ENCODE data around the gene TPCN2.

TPCN2 gene

DNA sequence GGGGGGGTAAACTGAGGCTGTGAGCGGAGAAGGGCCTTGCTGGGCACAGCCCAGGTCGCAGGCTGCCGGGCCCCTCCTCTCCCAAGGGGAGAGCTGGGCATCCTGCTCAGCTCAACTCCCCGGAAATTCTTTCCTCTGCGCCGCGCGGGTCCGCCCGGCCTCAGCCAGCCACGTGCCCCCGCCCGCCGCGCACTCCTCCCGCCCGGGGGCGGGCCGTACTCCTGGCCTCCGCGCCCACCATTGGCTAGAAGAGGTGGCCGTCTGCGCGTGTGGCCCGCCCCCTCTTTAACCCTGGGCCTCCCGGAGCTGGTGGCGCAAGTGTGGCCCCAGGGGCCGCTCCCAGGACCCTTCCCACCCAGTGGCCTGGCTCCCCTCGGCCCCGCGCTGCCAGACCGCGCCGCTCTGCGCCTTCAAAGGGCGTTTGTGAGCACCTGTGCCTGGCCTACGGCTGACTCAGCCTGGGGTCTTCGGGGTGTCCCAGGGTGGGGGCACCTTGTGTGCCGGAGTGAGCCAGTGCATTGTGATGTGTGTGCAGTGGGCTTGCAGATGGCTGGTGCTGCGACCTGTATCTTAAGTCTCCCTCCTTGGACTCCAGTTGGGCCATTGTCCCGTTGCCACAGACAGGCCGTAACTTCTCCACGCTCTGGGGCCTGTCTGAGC, 37.6 kb upstream of the TPCN2 start:
- no peak for DNase-seq

DNA sequence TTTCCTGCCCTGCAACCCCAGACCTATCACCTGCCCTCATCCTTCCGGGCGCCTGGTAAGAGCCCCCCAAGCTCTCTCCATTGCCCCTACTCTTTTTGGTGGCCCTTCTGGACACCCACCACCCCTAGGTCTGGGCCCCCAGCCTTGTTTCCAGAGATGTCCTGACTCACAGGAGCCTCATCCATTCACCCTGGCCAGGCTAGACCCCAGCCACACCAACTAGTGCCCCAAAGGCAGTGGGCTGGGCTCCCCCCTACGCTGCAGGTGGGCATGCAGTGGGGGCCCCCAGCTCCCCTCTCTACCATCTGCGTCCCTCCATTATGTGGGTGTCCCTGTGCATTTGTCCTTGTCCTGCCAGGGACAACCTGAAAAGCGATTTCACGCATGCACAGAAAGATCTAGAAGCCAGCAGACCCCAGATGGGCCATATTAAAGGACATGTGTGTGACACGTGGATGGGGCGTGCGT, 37.1 kb upstream of the TPCN2 start:
- DNase-seq = no peak

DNA sequence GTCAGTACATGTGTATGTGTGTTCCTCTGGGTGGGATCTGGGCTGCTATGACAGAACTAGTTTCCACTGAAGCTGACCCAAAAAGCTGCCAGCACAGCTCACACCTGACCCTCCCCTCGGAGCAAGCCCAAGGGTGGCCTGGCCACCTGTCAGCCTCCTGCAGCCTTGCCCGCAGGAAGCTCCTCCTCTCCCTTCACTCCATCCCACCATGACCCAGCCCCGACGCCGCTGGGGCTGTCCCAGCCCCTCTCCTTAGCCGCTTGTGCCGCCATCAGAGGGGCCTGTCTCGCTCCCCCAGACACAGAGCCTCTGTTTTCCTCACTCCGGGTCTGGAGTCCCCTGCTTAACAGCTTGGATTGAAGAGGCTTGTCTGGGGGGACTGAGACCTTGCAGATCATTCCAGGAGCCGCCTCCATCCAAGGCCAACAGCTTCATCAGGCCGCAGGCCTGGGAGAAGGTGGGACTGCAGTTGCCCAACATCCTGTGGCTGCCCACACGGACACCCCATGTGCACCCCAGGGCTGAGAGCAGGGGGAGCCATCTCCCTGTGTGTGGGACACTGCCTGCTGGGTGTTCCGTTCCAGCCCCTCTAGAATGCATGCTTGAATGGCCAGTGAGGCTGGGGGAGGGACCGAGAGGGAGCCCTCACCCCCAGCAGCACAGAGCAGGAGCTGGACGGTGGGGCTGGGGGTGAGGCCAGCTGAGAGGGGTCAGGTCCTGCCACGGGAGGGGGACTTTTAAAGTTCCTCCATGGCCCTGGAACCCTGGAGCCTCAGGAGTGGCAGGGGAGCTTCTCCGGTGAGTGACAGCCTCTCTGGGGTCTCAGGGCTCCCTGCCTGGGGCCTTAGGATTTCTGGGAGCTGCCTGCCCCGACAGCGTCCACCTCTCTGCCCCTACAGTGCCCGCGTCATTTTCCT, 36.4 kb upstream of the TPCN2 start:
- DNase-seq = no peak

DNA sequence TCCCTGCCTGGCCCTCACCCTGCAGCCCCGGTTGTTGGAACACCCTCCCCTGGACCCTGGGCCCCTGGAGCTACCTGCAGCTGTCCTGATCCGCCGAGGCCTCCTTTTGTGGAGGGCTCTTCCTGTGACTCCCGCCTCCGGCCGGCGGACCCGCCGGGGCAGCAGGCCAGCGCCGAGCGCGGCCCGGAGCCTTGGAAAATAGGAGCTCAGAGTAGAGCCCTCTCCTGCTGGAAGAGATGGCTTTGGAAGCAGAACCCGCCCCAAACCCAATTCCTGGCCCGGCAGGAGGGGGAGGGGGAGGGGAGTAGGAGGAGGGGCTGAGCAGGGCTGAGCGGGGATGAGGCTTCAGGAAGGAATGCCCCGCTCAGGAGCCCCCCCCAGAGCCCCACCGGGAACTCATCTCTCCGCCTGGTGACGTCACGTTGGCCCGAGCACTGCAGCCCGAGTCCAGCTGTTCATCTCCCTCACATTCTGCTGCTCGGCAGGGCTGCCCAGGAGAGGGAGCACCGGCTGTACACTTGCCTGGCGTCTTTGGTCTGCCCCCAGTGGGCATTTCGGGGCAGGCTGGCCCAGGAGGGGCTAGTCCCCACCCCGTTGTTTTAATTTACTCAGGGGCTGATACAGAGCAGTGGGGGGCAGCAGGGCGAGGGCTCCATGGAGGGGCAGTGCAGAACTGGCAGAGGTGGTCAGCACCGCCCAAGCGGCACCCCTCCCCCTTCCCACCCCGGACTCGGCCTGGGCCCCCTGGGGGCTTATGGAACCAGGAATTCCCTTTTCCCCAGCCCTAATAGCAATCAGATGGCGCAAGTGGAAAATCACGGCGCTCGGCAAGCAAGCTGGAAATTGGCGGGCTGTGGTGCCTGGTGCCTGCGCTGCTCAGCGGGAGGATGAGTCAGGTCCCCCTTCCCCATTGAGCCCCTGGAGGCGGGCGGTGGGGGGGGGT, 35.5 kb upstream of the TPCN2 start, which contains the start of gene MRGPRF:
TSS of gene MRGPRF (minus strand) at position 238 of the 943 bp plus-strand sequence. CDS start 3,345 bp downstream, outside the sequence.
- no peak for DNase-seq

DNA sequence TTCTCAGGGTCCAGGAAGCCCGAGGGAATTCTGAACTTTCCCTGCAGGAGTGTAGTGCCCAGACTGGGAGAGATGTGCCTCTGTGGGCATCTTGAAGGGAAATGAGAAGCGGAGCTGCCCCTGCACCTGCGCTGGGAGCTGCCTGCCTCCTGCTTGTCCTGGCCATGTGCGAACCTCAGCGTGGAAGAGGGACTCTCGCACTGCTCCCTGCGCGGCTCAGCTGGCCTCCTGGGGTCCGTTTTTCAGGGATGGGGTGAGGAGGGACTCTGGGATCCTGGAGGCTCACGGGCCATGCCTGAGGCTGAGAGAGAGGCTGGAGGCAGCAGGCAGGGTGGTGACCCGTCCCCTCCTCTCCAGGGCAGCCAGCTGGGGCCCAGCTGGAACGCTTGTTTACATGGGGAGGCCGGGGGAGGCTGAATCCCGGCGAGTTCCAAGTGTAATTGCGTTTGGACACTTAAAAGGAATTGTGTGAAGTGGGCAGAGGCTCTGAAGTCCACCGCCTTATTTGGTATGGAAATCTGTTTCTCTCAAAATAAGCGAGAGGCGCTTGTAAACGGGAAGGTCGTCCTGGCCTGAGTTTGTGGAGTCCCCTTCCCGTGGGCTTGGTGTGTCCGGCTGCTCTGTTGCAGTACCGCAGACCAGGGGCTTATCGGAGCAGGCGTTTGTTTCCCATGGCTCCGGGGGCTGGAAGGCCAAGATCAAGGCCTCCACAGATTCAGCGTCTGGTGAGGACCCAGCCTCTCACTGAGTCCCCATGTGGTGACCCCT, 34.5 kb upstream of the TPCN2 start:
- DNase-seq = peak; percentile 41

DNA sequence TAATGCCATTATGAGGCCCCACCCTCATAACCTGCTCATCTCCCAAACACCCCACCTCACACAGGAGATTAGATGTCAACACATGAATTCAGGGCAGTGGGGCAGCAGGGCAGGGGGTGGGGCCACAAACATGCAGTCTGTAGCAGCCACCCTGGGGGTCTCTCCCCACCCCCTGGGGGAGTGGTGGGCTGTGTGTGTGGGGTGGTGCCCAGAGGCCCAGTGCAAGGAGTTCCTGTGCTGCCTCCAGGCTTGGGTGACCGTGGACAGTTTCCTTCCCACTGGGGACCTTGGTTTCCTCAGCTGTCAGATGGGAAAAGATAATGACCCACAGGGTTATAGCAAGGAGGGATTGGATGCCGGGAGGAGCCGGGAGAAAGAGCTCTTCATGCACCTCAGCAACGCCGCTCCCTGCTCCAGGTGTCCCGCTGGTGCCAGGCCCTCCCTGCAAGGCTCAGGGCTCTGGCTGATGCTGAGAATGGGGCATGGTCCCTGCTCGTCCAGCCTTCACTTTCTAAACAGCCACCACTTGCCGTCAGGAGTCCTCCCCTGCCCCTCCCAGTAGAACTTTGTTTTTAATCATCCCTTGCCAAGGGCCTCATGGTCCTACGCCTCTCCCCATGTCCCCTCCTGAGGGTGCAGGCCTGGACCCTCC, 33.7 kb upstream of the TPCN2 start:
- DNase-seq = no peak

DNA sequence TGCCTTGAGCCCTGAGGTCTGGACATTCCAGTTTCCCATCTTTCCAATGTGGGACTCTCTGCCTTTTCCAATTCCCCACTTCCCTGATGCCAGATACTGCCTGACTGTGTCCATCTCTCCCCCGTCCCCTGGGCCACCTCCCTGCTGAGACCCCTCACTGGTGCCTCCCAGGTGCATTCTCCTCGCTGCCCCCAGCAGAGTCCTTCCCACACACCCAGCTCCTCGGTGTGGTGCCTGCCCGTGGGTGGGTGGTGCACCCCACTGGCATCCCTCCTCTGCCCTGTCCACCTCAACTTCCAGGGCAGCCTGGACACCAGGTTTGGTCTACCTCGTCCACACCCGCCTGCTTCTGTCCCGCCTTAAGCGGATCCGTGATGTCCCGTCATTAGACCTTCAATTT, 30.8 kb upstream of the TPCN2 start:
- no peak for DNase-seq

DNA sequence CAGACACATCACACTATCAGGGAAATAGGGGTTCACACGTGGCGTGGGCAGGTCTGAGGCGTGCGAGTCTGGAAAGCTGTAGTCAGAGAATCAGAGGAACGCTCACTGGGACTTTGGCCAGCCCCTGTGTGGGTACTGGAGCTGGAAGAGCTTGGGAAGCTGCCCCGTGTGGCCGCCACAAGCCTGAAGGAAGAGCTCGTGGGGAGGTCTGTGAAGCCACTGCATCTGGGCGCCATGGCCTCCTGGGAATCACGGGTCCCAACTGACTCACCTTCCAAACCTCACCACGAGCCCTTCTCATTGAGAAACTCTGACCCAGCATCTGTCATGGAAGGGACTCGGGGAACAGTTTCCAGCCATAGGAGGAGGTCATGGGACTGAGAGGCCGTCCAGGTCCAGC, 29.8 kb upstream of the TPCN2 start:
- no peak for DNase-seq

DNA sequence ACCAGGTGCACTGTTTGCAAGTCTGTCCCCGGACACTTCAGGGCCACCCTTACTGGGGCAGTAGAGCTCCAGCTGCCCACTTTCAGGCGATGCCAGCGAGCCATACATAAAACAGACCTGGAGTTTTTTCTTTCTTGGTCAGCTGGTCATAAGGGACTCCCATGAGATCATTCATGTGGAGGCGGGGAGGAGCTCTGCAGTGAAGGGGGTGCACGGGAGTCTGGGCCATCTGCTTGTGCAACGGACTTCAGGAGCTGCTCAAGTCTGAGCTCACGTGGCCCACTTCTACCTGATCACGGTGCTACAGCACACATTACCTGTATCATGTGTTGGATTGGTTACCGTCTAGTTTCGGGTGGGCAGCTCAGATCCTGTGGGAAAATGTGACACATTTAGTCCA, 26.5 kb upstream of the TPCN2 start:
- peak; percentile 9 for DNase-seq

DNA sequence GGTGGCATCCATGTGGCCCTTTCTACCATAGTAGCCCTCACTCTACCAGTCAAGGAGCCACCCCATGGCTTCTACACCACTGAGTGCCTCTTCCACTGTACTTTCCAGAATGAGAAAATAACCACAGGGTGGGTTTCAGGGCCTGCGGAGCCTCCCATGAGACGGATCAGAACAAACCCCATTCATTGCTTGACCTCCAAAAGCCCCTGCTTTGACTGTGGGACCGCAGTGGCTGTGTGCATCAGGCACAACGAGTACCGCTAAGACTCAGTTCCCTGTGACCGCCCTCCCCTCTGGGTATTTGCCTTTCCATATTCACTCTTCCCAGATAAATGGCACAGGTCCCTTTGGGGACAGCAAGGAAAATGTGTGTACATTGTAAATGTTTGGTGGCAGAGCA, 24.2 kb upstream of the TPCN2 start:
- no peak for DNase-seq

DNA sequence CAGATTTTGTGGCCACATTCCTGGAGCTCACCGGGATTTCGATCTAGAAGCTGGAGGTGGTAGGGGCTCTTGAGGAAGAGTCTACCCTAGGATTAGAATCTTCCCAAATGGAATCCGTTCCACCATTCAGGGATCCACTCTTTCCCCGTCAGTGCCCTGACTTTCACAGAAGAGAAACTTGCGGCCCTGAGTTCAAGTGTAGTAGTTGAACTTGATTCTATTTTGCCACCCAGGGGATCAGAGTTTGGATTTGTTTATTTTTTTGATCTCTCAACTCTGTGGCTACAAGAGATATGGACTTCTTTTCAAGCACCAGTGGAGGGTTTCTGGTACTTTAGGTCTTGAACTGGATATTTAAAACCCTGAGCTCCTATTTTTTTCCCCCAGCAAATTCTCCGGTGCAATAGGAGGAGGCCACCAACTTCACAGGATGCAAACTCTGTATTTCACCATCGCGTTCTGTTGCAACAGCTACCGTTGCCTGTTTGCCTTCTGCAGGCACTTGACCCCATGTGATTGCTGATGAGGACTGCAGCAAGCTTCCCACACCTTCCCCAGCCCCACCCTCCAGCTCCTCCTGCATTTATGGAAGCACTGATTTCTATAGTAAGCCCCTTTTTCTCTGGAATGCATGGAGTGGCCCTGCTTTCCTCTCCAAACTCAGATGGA, 20.9 kb upstream of the TPCN2 start:
- DNase-seq = no peak

DNA sequence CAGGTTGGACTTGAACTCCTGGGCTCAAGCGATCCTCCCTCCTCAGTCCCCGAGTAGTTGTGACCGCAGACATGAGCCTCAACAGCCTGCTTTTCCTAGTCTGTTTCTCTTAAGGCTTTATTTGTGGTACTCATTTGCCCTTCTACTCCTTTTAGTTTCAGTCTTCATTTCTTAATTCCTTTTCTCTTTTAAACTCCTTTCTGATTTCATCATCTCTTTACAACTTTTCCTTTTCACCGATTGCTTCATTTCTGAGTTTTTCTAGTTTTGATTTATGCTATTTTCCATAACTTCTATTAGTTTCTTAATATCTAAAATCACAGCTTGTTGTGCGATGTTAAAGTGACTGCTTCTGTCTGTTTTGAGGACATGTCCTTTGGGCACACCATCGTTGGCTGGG, 18.4 kb upstream of the TPCN2 start:
- DNase-seq = no peak

DNA sequence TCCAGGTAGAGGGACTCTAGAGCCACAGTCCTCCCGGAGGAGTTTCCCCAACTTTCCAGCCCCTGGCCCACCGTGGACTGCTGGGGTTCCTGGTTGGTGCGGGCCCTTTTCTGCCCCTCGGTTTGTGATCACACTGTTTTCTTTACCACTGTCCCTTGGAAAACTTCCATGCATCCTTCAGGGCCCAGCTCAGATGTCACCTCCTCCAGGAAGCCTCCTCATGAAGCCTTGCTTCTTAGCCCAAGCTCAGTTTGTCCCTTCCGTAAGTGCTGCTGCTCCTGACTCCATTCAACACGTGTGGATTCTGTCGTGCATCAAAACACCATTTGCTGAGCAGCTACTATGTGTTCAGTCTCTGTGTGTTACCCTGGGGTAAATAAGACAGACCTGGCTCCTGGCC, 15.9 kb upstream of the TPCN2 start:
- no peak for DNase-seq

DNA sequence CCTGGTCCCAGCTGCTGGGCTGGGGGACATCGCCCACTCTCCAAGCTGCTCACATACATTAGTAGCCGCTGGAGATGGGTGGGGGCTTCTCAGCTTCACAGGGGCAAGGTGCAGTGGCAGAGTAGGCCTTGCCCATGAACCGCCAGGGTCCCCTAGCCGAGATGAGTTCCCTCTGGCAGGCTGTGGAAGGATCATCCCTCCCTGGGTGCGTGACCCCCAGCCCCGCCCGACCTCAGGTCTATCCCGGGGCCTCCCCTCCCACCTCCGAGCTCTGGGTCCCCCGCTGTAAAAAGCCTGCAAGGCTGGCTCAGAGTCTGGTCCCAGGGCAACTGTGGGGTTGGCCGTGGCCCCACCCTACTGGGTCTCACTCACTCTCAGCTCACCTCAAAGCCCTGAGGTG, 15.3 kb upstream of the TPCN2 start:
- DNase-seq = no peak

DNA sequence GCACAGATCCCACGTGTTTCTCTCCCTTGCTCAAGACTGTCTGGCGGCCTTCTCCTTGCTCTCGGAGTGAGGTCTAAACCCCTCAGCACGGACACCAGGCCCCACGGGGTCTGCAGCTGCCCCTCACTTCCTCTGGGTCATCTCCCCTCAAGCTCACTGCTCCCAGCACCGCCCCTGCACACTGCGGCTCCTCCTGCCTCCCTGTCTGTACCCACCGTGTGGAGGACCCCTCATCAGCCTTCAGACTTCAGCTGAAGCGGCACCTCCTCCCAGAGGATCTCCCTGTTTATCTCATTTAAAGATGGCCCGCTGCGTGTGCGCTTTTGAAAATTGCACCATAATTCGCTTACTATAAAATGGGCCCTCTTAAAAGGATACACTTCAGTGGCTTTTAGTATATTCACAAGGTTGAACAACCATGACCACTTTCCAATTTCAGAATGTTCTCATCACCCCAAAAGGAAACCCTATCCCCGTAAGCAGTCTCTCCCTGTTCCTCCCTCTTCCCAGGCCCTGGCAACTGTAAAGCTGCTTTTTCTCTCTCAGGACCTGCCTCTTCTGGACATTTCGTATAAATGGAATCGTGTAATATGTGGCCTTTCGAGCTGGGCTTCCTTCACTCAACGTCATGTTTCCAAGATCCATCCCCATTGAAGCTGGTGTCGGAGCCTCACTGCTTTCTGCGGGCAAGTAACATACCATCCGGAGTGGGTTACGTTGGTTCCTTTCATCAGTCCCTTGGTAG, 14.4 kb upstream of the TPCN2 start:
- no peak for DNase-seq

DNA sequence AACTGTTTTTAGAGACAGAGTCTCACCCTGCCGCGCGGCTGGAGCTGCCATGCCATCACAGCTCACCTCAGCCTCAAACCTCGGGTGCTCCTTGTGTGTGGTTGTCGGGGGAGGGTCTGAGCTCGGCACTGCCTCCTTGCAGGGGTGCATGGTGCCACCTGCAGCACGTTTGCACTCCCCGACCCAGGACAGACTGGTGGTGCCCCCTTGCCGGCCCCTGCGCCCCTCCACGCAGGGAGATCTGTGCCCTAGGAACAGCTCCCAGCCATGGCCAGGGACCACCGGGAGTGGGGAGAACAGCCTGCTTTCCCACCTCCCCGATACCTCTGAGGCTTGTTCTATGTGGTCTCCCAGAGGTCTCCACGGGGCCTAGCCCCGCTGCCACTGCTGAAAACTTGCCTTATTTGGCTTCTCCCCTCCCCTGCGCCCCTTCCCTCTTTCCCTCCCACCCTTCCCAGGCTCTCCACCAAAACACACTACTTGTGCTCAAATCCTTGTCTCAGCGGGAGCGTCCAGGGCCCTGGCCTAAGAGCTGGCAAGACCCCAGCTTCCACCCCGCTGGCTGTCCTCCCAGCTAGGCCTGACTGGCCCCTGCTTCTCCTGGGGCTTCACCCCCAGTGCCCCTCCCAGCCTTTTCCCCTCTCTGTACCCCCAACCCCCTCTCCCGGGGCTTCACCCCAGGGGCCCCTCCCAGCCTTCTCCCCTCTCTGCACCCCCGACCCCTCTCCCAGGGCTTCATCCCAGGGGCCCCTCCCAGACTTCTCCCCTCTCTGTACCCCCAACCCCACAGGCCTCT, 13.4 kb upstream of the TPCN2 start:
- no peak for DNase-seq

DNA sequence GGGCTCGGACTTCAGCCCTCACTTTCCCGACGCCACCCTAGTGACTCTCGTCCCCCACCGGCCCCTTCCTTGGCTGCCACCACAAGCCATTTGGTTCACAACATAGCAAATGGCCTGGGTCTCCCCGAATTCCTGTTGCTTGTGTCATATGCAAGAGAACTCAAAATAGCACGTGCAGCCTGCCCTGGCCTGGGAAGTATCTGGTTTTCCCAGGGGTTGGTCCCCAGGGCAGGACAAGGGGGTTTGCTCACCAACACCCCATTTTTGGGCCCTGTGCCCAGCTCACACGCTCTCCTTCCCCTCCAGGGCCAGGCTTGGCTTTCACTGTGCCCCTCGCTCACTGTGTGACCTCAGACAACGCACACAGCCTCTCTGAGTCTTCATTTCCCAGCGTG, 12.8 kb upstream of the TPCN2 start:
- no peak for DNase-seq

DNA sequence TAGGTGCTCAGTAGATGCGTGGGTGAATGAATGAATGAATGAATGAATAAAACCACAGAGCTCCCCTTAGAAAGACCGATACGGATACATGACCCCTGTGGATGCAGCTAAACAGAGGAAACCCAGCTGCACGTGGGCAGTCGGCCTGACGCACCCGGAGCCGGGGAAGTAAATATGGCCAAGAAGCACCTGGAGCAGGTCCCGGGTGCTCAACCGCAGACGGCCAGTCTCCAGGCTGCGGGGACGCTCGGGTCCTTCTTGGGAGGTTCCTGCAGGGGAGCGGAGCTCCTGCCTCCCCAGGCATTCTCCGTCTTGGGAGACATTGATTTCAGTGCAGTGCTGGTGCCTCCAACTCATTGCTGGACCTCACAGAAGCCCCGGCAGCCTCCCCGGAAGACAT, 11.7 kb upstream of the TPCN2 start:
- DNase-seq = no peak

DNA sequence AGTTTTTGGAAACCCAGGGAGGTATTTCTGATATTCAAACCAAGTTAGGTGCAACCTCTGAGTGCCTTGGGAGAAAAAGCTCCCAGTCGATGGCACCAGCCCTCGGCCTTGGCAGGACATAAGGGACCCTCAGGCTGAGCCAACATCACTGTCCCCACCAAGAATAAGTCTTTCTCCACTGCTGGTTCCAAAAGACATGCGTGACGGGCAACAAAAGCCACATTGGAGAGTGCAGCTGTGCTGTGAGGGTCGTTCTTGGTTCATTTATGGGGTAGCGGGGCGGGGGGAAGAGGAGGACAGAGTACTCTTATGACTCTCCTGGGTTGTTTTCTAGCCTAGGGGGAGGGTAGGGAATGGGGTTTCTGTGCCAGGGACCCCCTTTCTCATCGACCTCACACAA, 11.2 kb upstream of the TPCN2 start:
- DNase-seq = no peak

DNA sequence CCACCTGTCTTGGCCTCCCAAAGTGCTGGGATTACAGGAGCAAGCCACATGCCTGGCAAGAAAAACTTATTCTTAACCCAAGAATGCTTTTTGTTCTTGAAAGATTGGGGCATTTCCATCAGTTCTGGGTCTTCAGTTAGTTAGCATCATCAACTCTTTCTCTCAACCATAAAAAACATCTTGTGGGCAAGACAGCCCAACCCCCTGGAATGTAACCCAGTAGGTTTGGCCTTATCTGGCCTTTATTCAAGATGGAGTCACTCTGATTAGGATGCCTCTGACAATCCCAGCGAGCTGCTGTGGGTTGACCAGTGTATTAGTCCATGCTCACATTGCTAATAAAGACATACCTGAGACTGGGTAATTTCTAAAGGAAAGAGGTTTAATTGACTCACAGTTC, 9.2 kb upstream of the TPCN2 start:
- no peak for DNase-seq
